Inflammatory macrophage treated with lipopolysaccharide for 1 hour (primary cell): Measurements from ENCODE around the gene WDR20.

Experiments
- DNase-seq, 2 donors: peaks; one replicate each; pipeline ENCODE4 v3.0.0-alpha.2; 2020 to 2022

Gene WDR20

GRCh38 chr14:102201353-102201738 lies 61.6 kb downstream of the WDR20 start:
- DNase-seq = no peak

- no peak for DNase-seq
These were observed 62.1 kb downstream of the WDR20 start for GRCh38 chr14:102201776-102202175.

- DNase-seq = no peak
These were observed 63.2 kb downstream of the WDR20 start for GRCh38 chr14:102202944-102203343.

GRCh38 chr14:102203382-102203781 lies 63.7 kb downstream of the WDR20 start:
- no peak for DNase-seq

- no peak for DNase-seq
These were observed 65.9 kb downstream of the WDR20 start for GRCh38 chr14:102205560-102205959.

GRCh38 chr14:102206918-102207317 lies 67.2 kb downstream of the WDR20 start:
- no peak for DNase-seq

GRCh38 chr14:102207831-102208365 lies 68.2 kb downstream of the WDR20 start:
- no peak for DNase-seq

- no peak for DNase-seq
These were observed 69.0 kb downstream of the WDR20 start for GRCh38 chr14:102208741-102209140.

- DNase-seq = no peak
These were observed 69.7 kb downstream of the WDR20 start for GRCh38 chr14:102209224-102209966.

GRCh38 chr14:102210421-102211042 lies 70.8 kb downstream of the WDR20 start:
- DNase-seq = peak; percentile 4 to 5

GRCh38 chr14:102211240-102211639 lies 71.5 kb downstream of the WDR20 start:
- DNase-seq = no peak

- DNase-seq = no peak
These were observed 72.7 kb downstream of the WDR20 start for GRCh38 chr14:102212356-102212755.

GRCh38 chr14:102212845-102213244 lies 73.1 kb downstream of the WDR20 start:
- no peak for DNase-seq

- DNase-seq = no peak
These were observed 73.8 kb downstream of the WDR20 start for GRCh38 chr14:102213470-102213869.

- DNase-seq = no peak
These were observed 74.4 kb downstream of the WDR20 start for GRCh38 chr14:102213984-102214658.

GRCh38 chr14:102215071-102215470 lies 75.4 kb downstream of the WDR20 start:
- no peak for DNase-seq

GRCh38 chr14:102215576-102216250 lies 76.0 kb downstream of the WDR20 start:
- peak; percentile 38 to 86 for DNase-seq

GRCh38 chr14:102217399-102217798 lies 77.7 kb downstream of the WDR20 start:
- DNase-seq = no peak

- DNase-seq = no peak
These were observed 78.3 kb downstream of the WDR20 start for GRCh38 chr14:102217987-102218421.

- DNase-seq = no peak
These were observed 79.0 kb downstream of the WDR20 start for GRCh38 chr14:102218688-102219087.

GRCh38 chr14:102219316-102219715 lies 79.6 kb downstream of the WDR20 start:
- DNase-seq = no peak

- DNase-seq = no peak
These were observed 80.3 kb downstream of the WDR20 start for GRCh38 chr14:102220031-102220430.

- DNase-seq = no peak
These were observed 81.3 kb downstream of the WDR20 start for GRCh38 chr14:102221026-102221425.
